CD8-positive, alpha-beta memory T cell (primary cell): ENCODE measurements around the gene SMURF1. TPM values are rescaled to one million over a fixed set of nuclear protein-coding genes. Genes with fewer than 3 reads are reported as not detected.

ENCODE experiments used
- CTCF ChIA-PET: fragments of 350-600 bp; sonication (Branson Sonifier 250); formaldehyde crosslinking; loops from one replicate; lab custom pipeline; 2021; ENCODE audit warnings: antibody characterized with exemption; lab: Charles Lee
- POLR2A ChIA-PET: fragments of 350-600 bp; sonication (Branson Sonifier 250); formaldehyde crosslinking; loops from one replicate; lab custom pipeline; 2021; ENCODE audit warnings: antibody characterized with exemption; lab: Charles Lee
- DNase-seq, 5 donors: peaks; one replicate each; pipeline versions ENCODE4 v3.0.0 to v3.0.0-alpha.2; 2020 to 2022; ENCODE audit warnings: mixed read lengths in 1 of 5
- H3K27ac ChIP-seq: one replicate; pipeline ENCODE4 v1.7.0; 2013; ENCODE audit warnings: low read depth, mild to moderate bottlenecking, low read length, moderate library complexity
- H3K27me3 ChIP-seq: 2 replicates; pipeline ENCODE4 v1.7.0; 2013; ENCODE audit warnings: low read length, mild to moderate bottlenecking; ENCODE audit not compliant: insufficient read depth, poor library complexity, severe bottlenecking
- H3K36me3 ChIP-seq: 2 replicates; pipeline ENCODE4 v1.7.0; 2013; ENCODE audit warnings: mild to moderate bottlenecking, low read length, moderate library complexity; ENCODE audit not compliant: insufficient read depth
- H3K4me1 ChIP-seq: 2 replicates; pipeline ENCODE4 v1.7.0; 2013; ENCODE audit warnings: mild to moderate bottlenecking, low read length, moderate library complexity; ENCODE audit not compliant: insufficient read depth
- H3K4me3 ChIP-seq: 2 replicates; pipeline ENCODE4 v1.7.0; 2013; ENCODE audit warnings: mild to moderate bottlenecking, low read length
- H3K9me3 ChIP-seq: 2 replicates; pipeline ENCODE4 v1.7.0; 2013; ENCODE audit warnings: mild to moderate bottlenecking, low read length
- H3K27ac Mint-ChIP-seq, 8 donors: one replicate each; pipeline ENCODE4 v1.8.0; 2020 to 2021; ENCODE audit warnings: mixed read lengths in 8 of 8, mild to moderate bottlenecking in 6 of 8, inconsistent platforms in 3 of 8, moderate library complexity in 3 of 8
- H3K27me3 Mint-ChIP-seq, 2 donors: one replicate each; pipeline ENCODE4 v1.8.0; 2020 to 2021; ENCODE audit warnings: mixed read lengths in 2 of 2, mild to moderate bottlenecking in 1 of 2, moderate library complexity in 1 of 2
- H3K36me3 Mint-ChIP-seq, 3 donors: one replicate each; pipeline ENCODE4 v1.8.0; 2020 to 2021; ENCODE audit warnings: mixed read lengths in 3 of 3, inconsistent platforms in 1 of 3, mild to moderate bottlenecking in 1 of 3
- H3K4me1 Mint-ChIP-seq, 3 donors: one replicate each; pipeline ENCODE4 v1.8.0; 2020 to 2021; ENCODE audit warnings: mixed read lengths in 3 of 3, inconsistent platforms in 1 of 3, mild to moderate bottlenecking in 1 of 3
- H3K4me3 Mint-ChIP-seq, 7 donors: one replicate each; pipeline ENCODE4 v1.8.0; 2020 to 2021; ENCODE audit warnings: mixed read lengths in 7 of 7, mild to moderate bottlenecking in 6 of 7, moderate library complexity in 4 of 7, inconsistent platforms in 2 of 7
- H3K9me3 Mint-ChIP-seq, 5 donors: one replicate each; pipeline ENCODE4 v1.8.0; 2020 to 2022; ENCODE audit warnings: mixed read lengths in 5 of 5, mild to moderate bottlenecking in 3 of 5, moderate library complexity in 2 of 5, inconsistent platforms in 1 of 5
- polyA plus RNA-seq: library from polyadenylated mRNA; unstranded; fragments of 300-500 nt; fragmentation: Illumina TruSeq; gene quantifications from one replicate; pipeline ENCODE4 v1.2.3, GENCODE V29; 2021
- total RNA-seq, 2 experiments: library from RNA; stranded (reverse); gene quantifications; one replicate each; pipeline ENCODE4 v1.2.3, GENCODE V29; 2021

The SMURF1 gene
- total and polyA plus RNA-seq, 3 experiments from 2014 or later: 2.2 to 14.9 (median 14.8) TPM

DNA sequence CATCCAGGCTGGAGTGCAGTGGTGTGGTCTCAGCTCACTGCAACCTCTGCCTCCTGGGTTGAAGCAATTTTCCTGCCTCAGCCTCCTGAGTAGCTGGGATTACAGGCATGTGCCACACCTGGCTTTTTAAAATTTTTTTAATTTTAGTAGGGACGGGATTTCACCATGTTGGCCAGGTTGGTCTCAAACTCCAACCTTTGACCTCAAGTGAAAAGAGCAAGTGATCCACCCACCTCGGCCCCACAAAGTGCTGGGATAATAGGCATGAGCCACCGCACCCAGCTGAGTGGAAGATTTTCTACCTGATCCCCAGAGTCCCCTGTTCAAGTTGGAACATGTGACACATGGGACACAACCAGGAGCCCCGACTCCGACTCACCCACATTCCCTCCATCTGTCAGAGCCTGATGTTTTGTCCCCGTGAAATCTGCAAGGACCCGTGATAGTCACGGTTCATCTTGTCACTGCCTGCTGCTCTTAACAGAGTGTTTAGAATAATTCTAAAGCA lies 104.5 kb downstream of the SMURF1 start:
- no peak for DNase-seq
- ChIA-PET CTCF (interaction anchor here (0.9 to 2.2 kb wide), 4 partner anchors 9 to 275 kb away, joined by 3 to 6 read pairs (median 4); no protein-coding TSS in a partner anchor), POLR2A (interaction anchor here (0.7 kb wide), 1 partner anchor 19 kb away, joined by 9 read pairs; no protein-coding TSS in a partner anchor)
- Mint-ChIP-seq H3K4me3 (no peak overlapping the region), H3K36me3 (peaks cover 0 to 88% (median 47%) of the 10 kb centered on the region in 3 donors), H3K27me3 (peaks cover 0 to 1% of the 10 kb centered on the region in 2 donors), H3K4me1 (no peaks in the 10 kb centered on the region), H3K9me3 (no peaks in the 10 kb centered on the region), H3K27ac (peak overlapping the region in 3 of 8 donors; percentile 4 to 70 (median 53))
- Histone ChIP-seq H3K27me3 (no peaks in the 10 kb centered on the region), H3K9me3 (no peaks in the 10 kb centered on the region), H3K27ac (no peak overlapping the region), H3K4me1 (no peaks in the 10 kb centered on the region), H3K36me3 (peaks cover 62% of the 10 kb centered on the region), H3K4me3 (no peak overlapping the region)

DNA sequence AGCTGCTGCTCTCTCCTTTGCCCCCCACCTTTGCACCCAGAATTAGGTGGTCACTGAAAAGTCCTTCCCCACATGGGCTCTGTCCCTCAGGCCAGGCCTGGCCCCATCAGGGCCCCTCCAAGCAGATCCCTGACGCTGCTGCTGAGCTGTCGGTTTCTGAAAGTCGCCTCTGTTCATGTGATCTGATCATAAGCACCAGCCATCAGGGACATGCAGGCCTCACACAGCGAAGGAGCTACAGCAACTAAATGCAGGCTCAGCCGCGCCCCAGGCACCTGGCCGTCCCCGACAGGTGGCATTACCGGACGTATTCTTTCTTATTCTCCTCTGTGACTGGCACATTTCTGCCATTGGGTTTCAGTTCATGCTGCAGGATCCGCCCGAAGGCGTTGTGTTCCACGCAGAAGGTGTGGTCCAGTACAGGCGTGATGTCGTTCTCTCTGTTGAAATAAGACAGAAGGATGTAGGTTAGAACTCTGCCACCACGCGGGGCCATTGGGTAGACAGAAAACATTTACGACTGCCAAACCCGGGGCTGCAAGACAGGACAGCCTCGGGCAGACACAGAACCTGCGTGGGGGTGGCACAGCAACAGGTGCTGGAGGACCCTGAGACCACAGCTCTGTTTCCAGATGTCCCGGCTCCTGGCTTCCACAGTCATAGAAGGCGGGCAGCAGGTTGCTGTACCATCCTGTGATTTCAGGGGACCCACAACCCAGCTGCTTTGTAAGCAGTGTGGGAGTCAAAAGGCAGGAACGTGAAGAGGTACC lies 105.6 kb downstream of the SMURF1 start:
- H3K4me3 Mint-ChIP-seq: no peak overlapping the region
- H3K27me3 ChIP-seq: no peaks in the 10 kb centered on the region
- peaks cover 0 to 1% of the 10 kb centered on the region in 2 donors for H3K27me3 Mint-ChIP-seq
- H3K27ac Mint-ChIP-seq: peak overlapping the region in 2 of 8 donors; percentile 61 to 70
- no peaks in the 10 kb centered on the region for H3K4me1 Mint-ChIP-seq
- H3K36me3 Mint-ChIP-seq: peaks cover 0 to 90% (median 42%) of the 10 kb centered on the region in 3 donors
- H3K4me1 ChIP-seq: no peaks in the 10 kb centered on the region
- DNase-seq: no peak
- ChIA-PET CTCF (interaction anchor here (0.9 to 1.2 kb wide), 3 partner anchors 8 to 275 kb away, joined by 3 to 4 read pairs (median 3); no protein-coding TSS in a partner anchor), POLR2A (no interaction called here)
- H3K36me3 ChIP-seq: peaks cover 63% of the 10 kb centered on the region
- H3K9me3 Mint-ChIP-seq: no peaks in the 10 kb centered on the region
- no peak overlapping the region for H3K27ac ChIP-seq
- no peaks in the 10 kb centered on the region for H3K9me3 ChIP-seq
- H3K4me3 ChIP-seq: no peak overlapping the region

DNA sequence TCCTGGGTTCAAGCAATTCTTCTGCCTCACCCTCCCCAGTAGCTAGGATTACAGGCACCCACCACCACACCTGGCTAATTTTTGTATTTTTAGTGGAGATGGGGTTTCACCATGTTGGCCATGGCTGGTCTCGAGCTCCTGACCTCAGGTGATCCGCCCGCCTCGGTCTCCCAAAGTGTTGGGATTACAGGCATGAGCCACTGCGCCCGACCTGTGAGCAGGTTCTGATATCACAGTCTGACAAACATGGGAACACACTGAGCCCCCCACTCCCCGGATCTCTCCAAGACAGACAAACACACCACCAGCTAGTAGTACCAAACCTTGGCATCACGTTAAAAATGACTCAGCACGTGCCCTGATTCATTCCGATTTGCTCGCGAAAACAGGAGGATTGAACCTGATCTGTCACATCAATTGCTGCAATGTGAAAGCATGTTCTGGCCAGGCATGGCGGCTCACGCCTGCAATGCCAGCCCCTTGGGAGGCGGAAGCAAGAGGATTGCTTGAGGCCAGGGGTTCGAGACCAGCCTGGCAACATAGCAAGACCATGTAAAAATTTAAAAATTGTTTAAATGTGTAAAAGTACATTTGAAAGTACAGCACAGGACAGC lies 106.5 kb downstream of the SMURF1 start:
- no peak overlapping the region for H3K27ac ChIP-seq
- ChIA-PET POLR2A (interaction anchor here (0.7 kb wide), 1 partner anchor 13 kb away, joined by 3 read pairs; no protein-coding TSS in a partner anchor), CTCF (interaction anchor here (0.9 kb wide), 1 partner anchor 9 kb away, joined by 3 read pairs; no protein-coding TSS in a partner anchor)
- H3K36me3 ChIP-seq: peaks cover 69% of the 10 kb centered on the region
- peak overlapping the region in 2 of 8 donors; percentile 44 to 74 for H3K27ac Mint-ChIP-seq
- H3K4me1 ChIP-seq: no peaks in the 10 kb centered on the region
- H3K9me3 Mint-ChIP-seq: no peaks in the 10 kb centered on the region
- H3K4me3 ChIP-seq: no peak overlapping the region
- peaks cover 0 to 1% of the 10 kb centered on the region in 2 donors for H3K27me3 Mint-ChIP-seq
- no peak overlapping the region for H3K4me3 Mint-ChIP-seq
- DNase-seq: no peak
- H3K36me3 Mint-ChIP-seq: peaks cover 0 to 89% (median 39%) of the 10 kb centered on the region in 3 donors
- no peaks in the 10 kb centered on the region for H3K27me3 ChIP-seq
- no peaks in the 10 kb centered on the region for H3K4me1 Mint-ChIP-seq
- H3K9me3 ChIP-seq: no peaks in the 10 kb centered on the region

DNA sequence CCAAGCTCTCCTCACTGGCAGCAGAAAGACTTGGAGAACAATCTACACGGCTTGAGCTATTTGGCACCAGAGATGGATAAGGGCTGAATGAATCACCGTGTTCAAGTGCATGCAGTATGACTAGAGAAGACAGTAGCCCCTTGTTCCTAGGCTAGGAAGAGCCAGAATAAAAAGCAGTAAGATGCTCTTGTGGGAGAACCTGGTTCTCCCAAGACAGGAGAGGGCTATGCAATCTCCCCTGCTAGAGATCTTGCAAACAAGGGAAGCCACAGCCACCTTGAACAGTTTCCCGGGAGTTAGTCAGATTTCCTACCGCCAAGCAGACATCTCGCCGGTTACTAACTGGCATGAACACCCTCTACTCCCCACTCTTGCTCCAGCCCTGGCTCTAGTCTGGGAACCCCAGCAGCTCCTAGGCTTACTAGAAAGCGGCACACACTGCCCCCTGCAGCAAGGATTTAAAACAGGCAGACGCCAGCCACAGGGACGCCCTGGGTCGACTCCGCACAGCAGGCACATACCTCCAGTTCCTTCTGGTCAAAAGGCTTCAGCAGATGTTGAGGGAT lies 107.3 kb downstream of the SMURF1 start:
- no peak overlapping the region for H3K4me3 Mint-ChIP-seq
- H3K4me1 Mint-ChIP-seq: no peaks in the 10 kb centered on the region
- H3K27ac Mint-ChIP-seq: peak overlapping the region in 1 of 8 donors; percentile 59
- H3K27ac ChIP-seq: no peak overlapping the region
- H3K9me3 ChIP-seq: no peaks in the 10 kb centered on the region
- peaks cover 65% of the 10 kb centered on the region for H3K36me3 ChIP-seq
- H3K27me3 Mint-ChIP-seq: peaks cover 0 to 1% of the 10 kb centered on the region in 2 donors
- ChIA-PET CTCF (interaction anchor here (1.5 kb wide), 1 partner anchor 40 kb away, joined by 3 read pairs; no protein-coding TSS in a partner anchor), POLR2A (interaction anchor here (0.7 kb wide), 1 partner anchor 12 kb away, joined by 3 read pairs; no protein-coding TSS in a partner anchor)
- no peaks in the 10 kb centered on the region for H3K27me3 ChIP-seq
- peaks cover 0 to 87% (median 38%) of the 10 kb centered on the region in 3 donors for H3K36me3 Mint-ChIP-seq
- no peak overlapping the region for H3K4me3 ChIP-seq
- H3K4me1 ChIP-seq: no peaks in the 10 kb centered on the region
- no peak for DNase-seq
- no peaks in the 10 kb centered on the region for H3K9me3 Mint-ChIP-seq

DNA sequence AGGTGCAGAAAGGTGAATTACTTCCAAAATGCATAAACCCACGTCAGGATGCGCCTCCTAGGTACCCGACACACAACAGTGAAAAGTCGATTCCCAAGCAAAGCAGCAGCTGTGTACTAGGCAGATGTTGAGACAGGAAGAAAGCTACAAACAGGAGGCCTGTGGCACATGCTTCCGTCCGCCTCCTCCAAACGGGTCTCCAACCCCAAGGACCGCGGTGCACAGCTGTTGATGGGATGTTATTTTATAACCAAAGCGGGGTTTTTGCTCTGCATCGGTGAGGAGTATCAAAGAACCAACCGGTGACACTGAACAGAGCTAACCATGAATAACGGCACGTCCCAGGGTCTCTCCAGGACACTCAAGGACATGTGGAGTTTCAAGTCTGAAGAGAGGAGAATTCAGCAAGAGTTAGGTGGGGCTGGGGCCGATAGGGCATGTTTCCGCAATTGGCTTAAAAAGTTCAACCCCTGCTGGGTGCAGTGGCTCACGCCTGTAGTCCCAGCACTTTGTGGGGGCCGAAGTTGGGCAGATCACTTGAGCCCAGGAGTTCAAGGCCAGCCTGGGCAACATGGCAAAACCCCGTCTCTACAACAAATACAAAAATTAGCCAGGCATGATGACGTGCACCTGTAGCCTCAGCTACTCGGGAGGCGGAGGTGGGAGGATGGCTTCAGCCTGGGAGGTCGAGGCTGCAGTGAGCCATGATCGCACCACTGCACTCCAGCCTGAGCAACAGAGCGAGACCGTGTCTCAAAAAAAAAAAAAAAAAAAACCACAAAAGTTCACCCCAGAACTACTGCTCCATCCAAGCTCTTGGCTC lies 108.0 kb downstream of the SMURF1 start:
- no peaks in the 10 kb centered on the region for H3K4me1 ChIP-seq
- no peak for DNase-seq
- ChIA-PET POLR2A (no interaction called here), CTCF (interaction anchor here (1.5 kb wide), 1 partner anchor 40 kb away, joined by 3 read pairs; no protein-coding TSS in a partner anchor)
- no peak overlapping the region for H3K27ac ChIP-seq
- Mint-ChIP-seq H3K27me3 (peaks cover 0 to 1% of the 10 kb centered on the region in 2 donors), H3K4me3 (no peak overlapping the region), H3K4me1 (no peaks in the 10 kb centered on the region), H3K36me3 (peaks cover 0 to 90% (median 42%) of the 10 kb centered on the region in 3 donors), H3K9me3 (no peaks in the 10 kb centered on the region), H3K27ac (peak overlapping the region in 2 of 8 donors; percentile 47 to 76)
- no peaks in the 10 kb centered on the region for H3K9me3 ChIP-seq
- H3K27me3 ChIP-seq: no peaks in the 10 kb centered on the region
- H3K4me3 ChIP-seq: no peak overlapping the region
- peaks cover 62% of the 10 kb centered on the region for H3K36me3 ChIP-seq

DNA sequence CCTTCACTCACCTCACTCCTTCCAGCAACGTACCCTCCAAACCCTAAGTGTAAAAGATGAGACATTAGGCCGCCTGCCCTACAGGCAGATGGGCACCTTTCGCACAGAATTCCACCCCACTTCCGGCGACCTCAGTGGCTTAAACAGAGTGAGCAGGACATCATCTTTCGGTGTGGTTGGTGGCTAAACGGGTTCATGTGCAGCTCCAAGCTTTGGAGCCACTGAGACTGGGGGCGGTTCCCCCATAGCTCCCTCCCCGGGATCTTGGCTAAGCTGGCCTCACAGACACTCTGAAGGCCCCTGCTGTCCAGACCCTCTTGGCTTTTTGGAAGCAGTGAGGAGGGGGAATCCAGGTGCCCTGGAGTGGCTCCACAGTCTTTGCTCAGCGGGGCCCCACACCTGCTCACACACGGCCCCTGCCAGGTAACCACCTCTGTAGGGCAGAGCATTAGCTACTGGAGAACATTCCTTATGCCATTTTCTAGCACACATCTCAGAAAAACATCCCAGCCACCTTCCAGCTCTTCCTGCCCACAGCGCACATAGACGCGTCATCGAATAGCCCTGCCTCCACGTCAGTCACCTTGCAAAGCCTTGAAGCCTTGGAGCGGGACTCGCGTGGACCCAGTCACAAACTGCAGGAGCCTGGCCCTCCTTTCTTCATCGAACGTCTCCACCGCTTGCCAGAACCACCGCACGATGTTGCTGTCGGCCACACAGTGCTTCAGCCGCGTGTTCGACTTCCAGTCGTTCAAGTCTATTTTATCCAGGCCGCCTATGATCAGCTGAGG lies 108.8 kb downstream of the SMURF1 start:
- H3K4me3 ChIP-seq: no peak overlapping the region
- H3K27ac ChIP-seq: no peak overlapping the region
- ChIA-PET POLR2A (no interaction called here), CTCF (interaction anchor here (1.5 kb wide), 1 partner anchor 39 kb away, joined by 3 read pairs; no protein-coding TSS in a partner anchor)
- H3K4me1 ChIP-seq: no peaks in the 10 kb centered on the region
- peaks cover 64% of the 10 kb centered on the region for H3K36me3 ChIP-seq
- no peaks in the 10 kb centered on the region for H3K9me3 ChIP-seq
- no peak overlapping the region for H3K4me3 Mint-ChIP-seq
- H3K27me3 Mint-ChIP-seq: peaks cover 0 to 1% of the 10 kb centered on the region in 2 donors
- no peaks in the 10 kb centered on the region for H3K9me3 Mint-ChIP-seq
- DNase-seq: no peak
- H3K27ac Mint-ChIP-seq: peak overlapping the region in 3 of 8 donors; percentile 15 to 42 (median 26)
- no peaks in the 10 kb centered on the region for H3K4me1 Mint-ChIP-seq
- H3K36me3 Mint-ChIP-seq: peaks cover 0 to 90% (median 36%) of the 10 kb centered on the region in 3 donors
- no peaks in the 10 kb centered on the region for H3K27me3 ChIP-seq
